Cardiac fibroblast (primary cell): ENCODE data around the gene ARAP2.
A peak's percentile ranks its signal among the peaks of the same experiment; 100 is the strongest.

Experiments used
- DNase-seq, 2 donors: peaks; one replicate each; pipeline versions ENCODE4 v3.0.0 to v3.0.0-alpha.2; 2010; ENCODE audit warnings: low read depth in 2 of 2
- H3K4me3 ChIP-seq, 2 donors: replicated peaks in 1 of 2; 1 replicate in 1 of 2; 2 replicates in 1 of 2; pipeline ENCODE4 v1.5.1; 2011; ENCODE audit warnings: low read depth in 2 of 2, low read length in 2 of 2, mild to moderate bottlenecking in 2 of 2, moderate library complexity in 1 of 2
- TF ChIP-seq, protein P1 (sequence below): IDR thresholded peaks from one replicate; pipeline ENCODE4 v1.5.1; 2011; ENCODE audit warnings: low read depth, mild to moderate bottlenecking, low read length, inconsistent platforms

The ARAP2 gene

DNA sequence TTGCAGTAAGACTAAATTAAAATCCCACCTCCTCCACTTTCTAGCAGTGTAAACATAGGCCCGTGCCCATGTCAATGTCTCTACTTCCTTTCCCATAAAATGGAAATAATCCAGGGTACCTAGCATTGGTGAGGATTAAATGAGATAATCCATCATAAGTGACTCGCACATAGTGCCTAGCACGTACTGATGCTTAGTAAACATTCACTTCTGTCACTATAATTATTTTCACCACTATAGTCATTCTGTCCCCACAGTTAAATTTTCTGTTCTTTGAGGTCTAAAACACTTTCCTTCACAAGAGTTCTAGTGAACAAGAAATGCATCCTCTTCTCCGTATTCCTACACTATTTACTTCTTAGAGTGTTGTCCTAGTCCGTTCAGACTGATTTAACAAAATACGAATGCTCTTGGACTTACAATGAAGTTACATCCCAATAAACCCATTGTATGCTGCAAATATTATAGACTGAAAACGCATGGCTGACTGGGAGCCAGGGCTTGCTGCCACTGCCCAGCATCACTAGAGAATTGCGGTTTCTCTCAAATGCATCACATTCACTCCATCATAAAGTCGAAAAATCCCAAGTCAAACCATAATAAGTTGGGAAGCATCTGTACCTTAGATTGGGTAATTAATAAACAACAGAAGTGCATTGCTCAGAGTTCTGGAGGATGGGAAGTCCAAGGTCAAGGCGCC, 10.6 kb downstream of the ARAP2 start:
- TF ChIP-seq, protein P1, sequence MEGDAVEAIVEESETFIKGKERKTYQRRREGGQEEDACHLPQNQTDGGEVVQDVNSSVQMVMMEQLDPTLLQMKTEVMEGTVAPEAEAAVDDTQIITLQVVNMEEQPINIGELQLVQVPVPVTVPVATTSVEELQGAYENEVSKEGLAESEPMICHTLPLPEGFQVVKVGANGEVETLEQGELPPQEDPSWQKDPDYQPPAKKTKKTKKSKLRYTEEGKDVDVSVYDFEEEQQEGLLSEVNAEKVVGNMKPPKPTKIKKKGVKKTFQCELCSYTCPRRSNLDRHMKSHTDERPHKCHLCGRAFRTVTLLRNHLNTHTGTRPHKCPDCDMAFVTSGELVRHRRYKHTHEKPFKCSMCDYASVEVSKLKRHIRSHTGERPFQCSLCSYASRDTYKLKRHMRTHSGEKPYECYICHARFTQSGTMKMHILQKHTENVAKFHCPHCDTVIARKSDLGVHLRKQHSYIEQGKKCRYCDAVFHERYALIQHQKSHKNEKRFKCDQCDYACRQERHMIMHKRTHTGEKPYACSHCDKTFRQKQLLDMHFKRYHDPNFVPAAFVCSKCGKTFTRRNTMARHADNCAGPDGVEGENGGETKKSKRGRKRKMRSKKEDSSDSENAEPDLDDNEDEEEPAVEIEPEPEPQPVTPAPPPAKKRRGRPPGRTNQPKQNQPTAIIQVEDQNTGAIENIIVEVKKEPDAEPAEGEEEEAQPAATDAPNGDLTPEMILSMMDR: no peak
- no peak overlapping the region for H3K4me3 ChIP-seq
- DNase-seq: no peak

DNA sequence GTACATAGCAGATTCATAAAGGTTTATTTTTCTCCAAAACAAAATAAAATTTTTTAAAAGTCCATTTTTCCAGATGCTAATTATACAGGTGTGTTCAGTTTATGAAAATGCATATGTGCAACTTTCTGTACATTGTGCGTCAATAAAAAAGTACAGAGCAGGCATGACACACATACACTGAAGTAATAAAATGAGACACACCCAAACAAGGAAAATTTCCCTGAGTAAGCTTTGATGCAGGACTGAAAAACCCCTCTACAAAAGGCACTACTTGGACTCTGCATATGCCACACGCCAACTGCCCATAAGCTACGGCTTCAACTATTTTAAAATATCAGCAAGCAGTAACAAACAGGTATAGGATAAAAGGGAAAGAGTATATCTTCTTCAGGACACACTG, 13.8 kb downstream of the ARAP2 start:
- TF ChIP-seq, protein P1: no peak
- no peak for DNase-seq

DNA sequence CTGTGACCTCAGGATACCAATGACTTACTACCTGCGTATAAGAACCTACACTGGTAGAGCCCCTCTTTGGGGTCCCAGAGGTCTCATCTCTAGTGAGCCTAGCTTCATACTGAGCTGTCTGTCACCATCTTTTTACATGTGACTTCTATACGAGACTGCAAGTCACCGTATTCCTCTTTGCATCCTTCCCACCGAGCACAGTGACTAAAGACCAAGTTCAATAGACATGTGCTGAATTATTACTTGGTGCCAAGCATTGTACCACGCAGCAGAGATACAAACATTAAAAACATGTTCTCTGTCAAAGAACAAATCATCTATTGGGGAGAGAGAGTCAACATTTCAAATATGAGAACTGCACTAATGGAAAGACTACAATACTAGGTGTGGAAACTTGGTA, 16.4 kb downstream of the ARAP2 start:
- TF ChIP-seq, protein P1: no peak
- DNase-seq: no peak

More for the DNA sequence above, 13.8 kb downstream of the ARAP2 start:
- no peak overlapping the region for H3K4me3 ChIP-seq

DNA sequence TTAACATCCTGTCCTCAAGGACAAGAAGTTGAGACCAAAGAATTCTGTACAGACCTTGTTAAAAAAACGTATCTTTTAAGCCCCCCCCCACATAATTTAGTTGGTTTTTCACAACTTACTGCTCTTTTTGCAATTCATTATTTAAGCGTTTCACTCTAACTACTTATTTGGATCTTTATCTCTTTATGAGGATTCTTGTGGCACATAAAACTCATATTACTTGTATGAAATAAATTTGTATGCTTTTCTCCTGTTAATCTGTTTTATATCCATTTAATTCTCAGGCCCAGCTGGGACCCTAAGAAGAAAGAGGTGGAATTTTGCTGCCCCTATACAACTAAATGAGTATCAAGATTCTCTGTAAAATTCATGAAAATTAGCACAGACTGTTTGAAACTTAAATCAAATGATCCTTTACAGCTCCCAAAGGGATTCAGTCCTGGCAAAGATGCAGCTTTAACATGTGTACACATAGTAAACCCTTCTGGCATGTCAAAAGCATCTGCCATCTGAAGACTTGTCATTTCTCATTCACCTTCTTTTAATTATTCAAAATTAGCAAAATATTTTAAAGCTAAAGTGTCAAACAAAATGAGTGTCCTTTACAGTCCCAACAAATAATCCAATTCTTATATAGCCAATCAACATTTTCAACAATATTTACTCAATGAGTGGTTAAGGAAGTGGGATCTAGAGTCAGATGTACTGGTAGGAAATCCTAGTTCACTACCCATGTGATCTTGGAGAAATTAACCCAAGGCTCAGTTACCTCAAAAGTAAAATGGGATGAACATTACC, 17.7 kb downstream of the ARAP2 start:
- DNase-seq: no peak
- no peak overlapping the region for H3K4me3 ChIP-seq
- TF ChIP-seq, protein P1: no peak

More for the DNA sequence above, 16.4 kb downstream of the ARAP2 start:
- H3K4me3 ChIP-seq: no peak overlapping the region

DNA sequence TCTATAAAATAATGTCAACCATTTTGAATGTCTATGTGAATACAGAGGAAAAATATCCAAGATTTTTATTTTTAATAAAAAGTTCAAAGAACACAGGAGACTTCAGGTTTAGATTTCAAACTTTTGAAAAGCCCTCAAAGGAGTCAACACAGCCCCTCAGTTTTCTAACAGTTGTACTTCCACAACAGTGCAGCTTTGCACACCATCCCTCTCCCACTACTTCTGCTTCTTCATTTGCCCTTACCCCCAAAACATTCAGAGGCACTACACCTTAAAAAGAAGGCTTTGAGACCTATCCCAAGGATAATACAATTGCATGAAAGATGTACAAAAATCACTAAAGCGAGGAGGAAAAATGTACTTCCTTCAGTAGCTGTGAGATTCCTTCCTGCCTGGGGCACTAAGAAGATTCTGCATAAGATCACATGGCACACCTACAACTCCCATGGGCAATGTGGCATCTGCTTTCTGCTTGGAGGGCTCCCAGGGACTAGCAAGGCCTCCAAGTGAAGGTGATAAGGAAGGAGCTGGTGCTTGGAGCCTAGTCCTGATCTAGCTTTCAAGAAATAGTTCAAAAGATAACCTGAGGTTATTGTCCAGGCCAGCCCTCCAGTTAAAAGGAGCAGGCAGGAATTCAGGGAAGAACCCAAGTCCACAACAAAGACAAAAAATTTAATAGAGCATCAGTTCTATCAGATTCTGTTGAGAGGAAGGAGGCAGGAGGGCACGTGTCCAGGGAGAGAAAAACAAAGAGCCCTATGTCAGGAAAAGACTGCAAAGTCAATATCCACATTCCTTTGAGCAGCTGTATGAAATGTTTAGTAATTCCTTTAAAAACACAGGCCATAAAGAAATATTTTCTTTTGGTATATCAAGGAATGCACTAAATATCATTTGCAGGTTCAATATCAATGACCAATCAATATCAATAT, 19.1 kb downstream of the ARAP2 start:
- no peak for DNase-seq
- no peak overlapping the region for H3K4me3 ChIP-seq
- TF ChIP-seq, protein P1: no peak

DNA sequence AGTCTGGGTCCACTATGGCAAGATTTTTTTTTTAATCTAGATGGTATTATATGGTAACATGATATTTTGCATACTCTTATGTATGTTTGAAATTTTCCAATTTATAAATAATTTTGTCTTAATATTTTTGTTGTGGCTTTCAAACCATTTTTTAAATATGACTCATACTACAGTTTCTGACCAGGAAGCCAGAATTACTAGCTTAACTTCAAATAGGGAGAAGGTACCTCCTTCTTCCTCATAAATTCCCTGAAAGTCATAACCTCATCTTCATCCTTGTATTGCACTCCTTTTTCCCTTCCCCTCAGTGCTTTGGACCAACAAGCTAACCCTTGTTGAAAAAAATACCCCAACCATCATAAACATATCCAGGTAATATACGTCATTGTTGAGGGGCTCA, 21.6 kb downstream of the ARAP2 start:
- H3K4me3 ChIP-seq: no peak overlapping the region
- TF ChIP-seq, protein P1: no peak
- DNase-seq: peak in 1 of 2 donors; percentile 5
